B cell (primary cell): Measurements from ENCODE around the gene HTR7.

Source experiments
- CTCF ChIP-seq: fragments of 200-600 bp; IDR thresholded peaks from one replicate; pipeline ENCODE4 v1.8.0; 2022; ENCODE audit warnings: antibody characterized with exemption, mild to moderate bottlenecking
- EZH2 ChIP-seq: IDR thresholded peaks from 2 replicates; pipeline ENCODE4 v1.6.1; 2012; ENCODE audit warnings: borderline replicate concordance, low read depth, mild to moderate bottlenecking, moderate library complexity, low read length; ENCODE audit not compliant: insufficient read depth, poor library complexity, severe bottlenecking

DNA sequence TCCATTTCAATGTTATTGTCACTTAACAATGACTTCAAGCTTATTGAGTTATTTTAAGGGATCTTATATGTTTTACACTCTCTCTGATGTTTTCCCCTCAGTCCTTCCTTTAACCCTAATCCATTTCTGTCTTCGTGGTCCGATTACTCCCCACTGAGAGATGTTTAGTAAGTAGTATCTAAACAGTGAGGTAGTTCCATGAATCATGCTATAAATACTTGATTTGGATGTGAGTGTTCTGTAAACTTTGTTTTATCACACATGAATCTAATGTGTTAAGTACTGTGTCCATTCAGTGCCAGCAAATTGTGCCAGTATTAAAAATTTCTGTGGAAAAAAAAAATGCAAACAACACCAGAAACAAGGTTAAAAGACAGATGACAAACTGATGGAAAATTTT, 32.5 kb upstream of the HTR7 start:
- TF ChIP-seq CTCF (no peak), EZH2 (no peak)
